BJ (cell line): Measurements from ENCODE around the gene FRMD3. TPM values are rescaled to one million over a fixed set of nuclear protein-coding genes. Genes with fewer than 3 reads are reported as not detected.

Experiments used
- CTCF ChIA-PET: fragments of 350-600 bp; formaldehyde crosslinking; extraction: SDS; loops from one replicate; lab custom pipeline; 2021; ENCODE audit warnings: antibody characterized with exemption, inconsistent platforms; lab: Yijun Ruan, JAX
- POLR2A ChIA-PET: fragments of 300-600 bp; sonication (Branson Sonifier 250); formaldehyde crosslinking; extraction: SDS; loops from one replicate; lab custom pipeline; 2021; ENCODE audit warnings: antibody characterized with exemption; lab: Charles Lee
- DNase-seq: peaks from one replicate; pipeline ENCODE4 v3.0.0-alpha.2; 2011; ENCODE audit warnings: low read depth
- H3K27me3 ChIP-seq: 2 replicates; pipeline ENCODE4 v1.6.0; 2011; ENCODE audit warnings: low read length; ENCODE audit not compliant: control insufficient read depth, insufficient read depth
- H3K36me3 ChIP-seq: 2 replicates; pipeline ENCODE4 v1.5.1; 2011; ENCODE audit warnings: low read length; ENCODE audit not compliant: control insufficient read depth, insufficient read depth
- H3K4me3 ChIP-seq: 2 replicates; pipeline ENCODE4 v1.5.1; 2011; ENCODE audit warnings: low read depth, mild to moderate bottlenecking, control low read depth, low read length
- polyA plus RNA-seq: library from polyadenylated mRNA; depleted of rRNA; stranded (reverse); fragments of >200 nt; gene quantifications from 2 replicates; pipeline ENCODE4 v1.2.3, GENCODE V29; 2011
- TF ChIP-seq, protein P1 (sequence below): IDR thresholded peaks from 2 replicates; pipeline ENCODE4 v1.5.1; 2011; ENCODE audit warnings: low read depth, mild to moderate bottlenecking, control low read depth, inconsistent platforms, low read length, moderate library complexity; ENCODE audit not compliant: insufficient read depth

The FRMD3 gene
- polyA plus RNA-seq, 1 experiment = 0.10 TPM

GRCh38 chr9:83419961-83420360 lies 118.2 kb downstream of the FRMD3 start:
- no peaks in the 10 kb centered on the region for H3K36me3 ChIP-seq
- CTCF ChIA-PET = no interaction called here
- H3K4me3 ChIP-seq = no peak overlapping the region
- POLR2A ChIA-PET = no interaction called here
- no peak for DNase-seq
- TF ChIP-seq, protein P1, sequence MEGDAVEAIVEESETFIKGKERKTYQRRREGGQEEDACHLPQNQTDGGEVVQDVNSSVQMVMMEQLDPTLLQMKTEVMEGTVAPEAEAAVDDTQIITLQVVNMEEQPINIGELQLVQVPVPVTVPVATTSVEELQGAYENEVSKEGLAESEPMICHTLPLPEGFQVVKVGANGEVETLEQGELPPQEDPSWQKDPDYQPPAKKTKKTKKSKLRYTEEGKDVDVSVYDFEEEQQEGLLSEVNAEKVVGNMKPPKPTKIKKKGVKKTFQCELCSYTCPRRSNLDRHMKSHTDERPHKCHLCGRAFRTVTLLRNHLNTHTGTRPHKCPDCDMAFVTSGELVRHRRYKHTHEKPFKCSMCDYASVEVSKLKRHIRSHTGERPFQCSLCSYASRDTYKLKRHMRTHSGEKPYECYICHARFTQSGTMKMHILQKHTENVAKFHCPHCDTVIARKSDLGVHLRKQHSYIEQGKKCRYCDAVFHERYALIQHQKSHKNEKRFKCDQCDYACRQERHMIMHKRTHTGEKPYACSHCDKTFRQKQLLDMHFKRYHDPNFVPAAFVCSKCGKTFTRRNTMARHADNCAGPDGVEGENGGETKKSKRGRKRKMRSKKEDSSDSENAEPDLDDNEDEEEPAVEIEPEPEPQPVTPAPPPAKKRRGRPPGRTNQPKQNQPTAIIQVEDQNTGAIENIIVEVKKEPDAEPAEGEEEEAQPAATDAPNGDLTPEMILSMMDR = no peak
- H3K27me3 ChIP-seq = no peaks in the 10 kb centered on the region

GRCh38 chr9:83418283-83418682 lies 119.9 kb downstream of the FRMD3 start:
- CTCF ChIA-PET = no interaction called here
- POLR2A ChIA-PET = no interaction called here
- TF ChIP-seq, protein P1 = no peak
- Histone ChIP-seq H3K36me3 (no peaks in the 10 kb centered on the region), H3K27me3 (no peaks in the 10 kb centered on the region), H3K4me3 (no peak overlapping the region)
- DNase-seq = no peak

DNA sequence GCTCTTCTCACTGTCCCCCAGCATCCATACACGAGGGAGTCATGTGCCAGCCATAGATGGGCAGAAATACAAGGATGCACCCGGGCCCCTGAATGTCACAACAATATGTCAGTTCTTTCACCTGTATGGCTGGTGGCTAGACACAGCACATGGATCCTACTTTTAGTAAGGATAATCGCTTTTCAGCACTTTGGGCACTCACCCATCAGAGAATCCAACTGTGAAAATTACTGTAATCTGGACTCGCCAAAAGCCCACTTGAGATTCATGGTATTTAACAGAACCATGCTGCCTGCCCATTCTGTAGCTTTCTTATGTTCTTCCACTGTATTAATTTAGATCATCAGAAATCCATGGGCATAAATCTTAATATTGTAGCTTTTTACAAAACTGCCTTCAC lies 124.8 kb downstream of the FRMD3 start:
- Histone ChIP-seq H3K36me3 (no peaks in the 10 kb centered on the region), H3K27me3 (no peaks in the 10 kb centered on the region), H3K4me3 (no peak overlapping the region)
- no peak for DNase-seq
- ChIA-PET POLR2A (no interaction called here), CTCF (no interaction called here)
- TF ChIP-seq, protein P1 = no peak

- no peak for DNase-seq
- Histone ChIP-seq H3K27me3 (no peaks in the 10 kb centered on the region), H3K36me3 (no peaks in the 10 kb centered on the region), H3K4me3 (no peak overlapping the region)
- ChIA-PET CTCF (no interaction called here), POLR2A (no interaction called here)
- TF ChIP-seq, protein P1 = no peak
Measured at GRCh38 chr9:83410701-83411100, 127.5 kb downstream of the FRMD3 start.

GRCh38 chr9:83406921-83407320 lies 131.3 kb downstream of the FRMD3 start:
- DNase-seq = no peak
- CTCF ChIA-PET = no interaction called here
- Histone ChIP-seq H3K36me3 (no peaks in the 10 kb centered on the region), H3K27me3 (no peaks in the 10 kb centered on the region), H3K4me3 (no peak overlapping the region)
- TF ChIP-seq, protein P1 = no peak
- POLR2A ChIA-PET = no interaction called here
